Sigmoid colon (tissue), 4 donors: Measurements from ENCODE around the gene RAG2.

Source experiments
- POLR2A ChIP-seq, 2 donors: fragments of 450-650 bp; IDR thresholded peaks; one replicate each; pipeline ENCODE4 v1.6.1; 2016; ENCODE audit warnings: antibody characterized with exemption in 2 of 2, mild to moderate bottlenecking in 2 of 2, moderate library complexity in 2 of 2
- POLR2AphosphoS5 ChIP-seq, 4 donors: sonication (generic); formaldehyde crosslinking; IDR thresholded peaks; one replicate each; pipeline ENCODE4 v1.6.1; 2017; ENCODE audit warnings: antibody characterized with exemption in 4 of 4
- TF ChIP-seq, protein P1 (sequence below), 4 experiments: fragments of 450-650 bp in 3 of 4; fragments of 200-600 bp in 1 of 4; IDR thresholded peaks; one replicate each; pipeline ENCODE4 v1.5.1; 2016 to 2019; ENCODE audit warnings: antibody characterized with exemption in 4 of 4, mild to moderate bottlenecking in 3 of 4, moderate library complexity in 2 of 4

DNA sequence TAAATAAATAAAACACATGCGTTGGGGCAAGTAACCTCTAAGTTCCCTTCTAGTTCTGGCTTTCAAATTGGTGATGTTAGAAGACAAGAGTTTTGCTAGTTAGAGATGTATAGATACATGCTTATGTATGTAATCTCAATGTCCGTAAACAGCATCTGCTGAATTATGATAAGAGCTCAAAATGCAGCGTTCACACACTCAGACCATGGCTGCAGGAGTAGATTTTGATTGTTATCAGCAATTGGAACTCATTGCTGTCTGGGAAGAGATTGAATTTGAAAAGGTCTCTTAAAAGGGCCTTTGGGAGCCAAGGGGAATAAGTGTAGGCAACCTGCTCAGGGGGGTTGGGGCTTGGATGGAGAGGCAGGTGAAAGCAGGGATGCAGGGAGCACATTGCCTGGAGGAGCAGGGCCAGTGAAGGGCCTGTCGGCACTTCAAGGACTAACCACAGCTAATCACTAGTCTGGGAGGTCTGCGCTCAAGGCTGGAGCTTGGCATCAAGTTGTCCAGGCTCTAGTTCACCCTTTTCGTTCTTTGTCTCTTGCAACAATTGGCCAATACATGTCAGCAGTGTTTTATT lies 32.9 kb downstream of the RAG2 start:
- TF ChIP-seq, protein P1, sequence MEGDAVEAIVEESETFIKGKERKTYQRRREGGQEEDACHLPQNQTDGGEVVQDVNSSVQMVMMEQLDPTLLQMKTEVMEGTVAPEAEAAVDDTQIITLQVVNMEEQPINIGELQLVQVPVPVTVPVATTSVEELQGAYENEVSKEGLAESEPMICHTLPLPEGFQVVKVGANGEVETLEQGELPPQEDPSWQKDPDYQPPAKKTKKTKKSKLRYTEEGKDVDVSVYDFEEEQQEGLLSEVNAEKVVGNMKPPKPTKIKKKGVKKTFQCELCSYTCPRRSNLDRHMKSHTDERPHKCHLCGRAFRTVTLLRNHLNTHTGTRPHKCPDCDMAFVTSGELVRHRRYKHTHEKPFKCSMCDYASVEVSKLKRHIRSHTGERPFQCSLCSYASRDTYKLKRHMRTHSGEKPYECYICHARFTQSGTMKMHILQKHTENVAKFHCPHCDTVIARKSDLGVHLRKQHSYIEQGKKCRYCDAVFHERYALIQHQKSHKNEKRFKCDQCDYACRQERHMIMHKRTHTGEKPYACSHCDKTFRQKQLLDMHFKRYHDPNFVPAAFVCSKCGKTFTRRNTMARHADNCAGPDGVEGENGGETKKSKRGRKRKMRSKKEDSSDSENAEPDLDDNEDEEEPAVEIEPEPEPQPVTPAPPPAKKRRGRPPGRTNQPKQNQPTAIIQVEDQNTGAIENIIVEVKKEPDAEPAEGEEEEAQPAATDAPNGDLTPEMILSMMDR (IDR thresholded peaks at IDR 0.05): no peak
- TF ChIP-seq POLR2A (IDR thresholded peaks at IDR 0.05): no peak
- TF ChIP-seq POLR2AphosphoS5 (IDR thresholded peaks at IDR 0.05): no peak
